Measurements from ENCODE around the gene TCF12.

TCF12 gene

DNA sequence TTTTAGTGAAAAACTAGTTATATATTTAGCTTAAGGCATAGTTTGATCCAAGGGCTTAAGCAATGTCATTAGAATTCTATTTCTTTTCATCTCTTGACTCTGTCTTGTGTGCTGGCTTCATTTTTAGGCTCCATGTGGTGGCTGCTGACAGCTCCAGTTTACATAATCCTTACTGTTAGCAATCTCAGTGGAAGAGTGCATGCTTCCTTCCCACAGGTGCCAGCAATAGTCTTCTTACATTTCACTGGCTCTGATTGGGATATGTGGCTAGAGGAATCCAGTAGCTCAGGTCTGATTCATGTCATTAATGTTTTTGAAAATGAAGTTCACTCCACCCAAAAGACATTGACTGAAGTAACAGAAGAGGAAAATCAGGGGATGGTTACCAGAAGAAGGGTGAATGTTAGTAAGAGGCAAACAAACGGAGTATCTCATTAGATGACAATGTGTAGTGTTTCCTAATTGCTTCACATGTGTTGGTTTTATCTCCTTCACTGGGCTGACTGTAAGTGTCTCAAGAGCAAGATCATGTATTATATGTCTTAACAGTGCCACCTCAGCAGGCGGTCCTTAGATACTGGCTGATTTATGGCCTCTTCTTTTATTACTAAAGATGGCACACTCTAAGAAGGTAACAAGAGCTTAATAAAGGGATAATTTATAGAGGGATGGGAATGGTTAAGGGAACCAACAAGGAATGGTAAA, 25.6 kb upstream of the TCF12 start:
- Mint-ChIP-seq H3K9me3 (no peaks in the 10 kb centered on the region), H3K36me3 (ENCODE audit: low read depth) (no peaks in the 10 kb centered on the region)

DNA sequence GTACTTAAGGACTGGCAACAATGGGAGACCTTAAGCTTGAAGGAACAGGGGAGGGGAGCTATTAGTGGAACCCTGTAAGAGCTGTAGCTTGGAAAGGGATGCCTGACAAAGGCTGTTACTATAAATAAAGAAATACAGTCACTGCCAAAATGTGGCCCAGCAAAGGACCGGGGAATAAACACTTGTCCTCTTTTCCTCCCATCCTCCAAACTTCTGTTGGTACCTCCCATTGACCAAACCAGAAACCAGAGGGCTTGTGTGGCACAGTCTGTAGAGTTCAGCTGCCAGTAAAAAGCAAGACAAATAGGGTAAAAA, 25.1 kb upstream of the TCF12 start:
- Mint-ChIP-seq H3K4me3 (no peak overlapping the region), H3K27me3 (ENCODE audit: low read depth) (peaks cover 6% of the 10 kb centered on the region), H3K36me3 (ENCODE audit: low read depth) (no peaks in the 10 kb centered on the region), H3K27ac (no peak overlapping the region), H3K4me1 (ENCODE audit: low read depth) (peaks cover 6% of the 10 kb centered on the region), H3K9me3 (no peaks in the 10 kb centered on the region)
- no peak for DNase-seq (ENCODE audit: low spot score)

More for the DNA sequence above, 25.6 kb upstream of the TCF12 start:
- Mint-ChIP-seq H3K4me3 (no peak overlapping the region), H3K27me3 (ENCODE audit: low read depth) (peaks cover 6% of the 10 kb centered on the region), H3K4me1 (ENCODE audit: low read depth) (peaks cover 11% of the 10 kb centered on the region), H3K27ac (no peak overlapping the region)
- no peak for DNase-seq (ENCODE audit: low spot score)

DNA sequence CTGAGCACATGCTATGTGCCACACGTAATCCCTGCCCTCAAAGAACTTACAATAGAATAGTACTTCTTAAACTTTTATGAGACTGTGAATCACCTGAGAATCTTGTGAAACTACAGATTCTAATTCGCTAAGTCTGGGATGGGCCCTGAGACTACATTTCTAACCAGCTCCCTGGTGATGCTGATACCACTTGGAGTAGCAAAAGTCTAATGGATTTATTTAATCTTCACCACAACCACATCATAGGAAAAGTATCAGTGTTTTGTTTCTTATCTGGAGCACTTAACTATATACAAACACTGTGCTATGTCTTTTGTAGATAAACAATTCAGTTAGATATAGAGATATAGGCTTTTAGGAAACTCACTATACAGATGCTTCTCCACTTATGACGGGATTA, 23.8 kb upstream of the TCF12 start:
- H3K4me1 Mint-ChIP-seq (ENCODE audit: low read depth) = no peaks in the 10 kb centered on the region
- H3K9me3 Mint-ChIP-seq = no peaks in the 10 kb centered on the region
- no peak for DNase-seq (ENCODE audit: low spot score)
- no peak overlapping the region for H3K27ac Mint-ChIP-seq
- H3K4me3 Mint-ChIP-seq = no peak overlapping the region
- H3K27me3 Mint-ChIP-seq (ENCODE audit: low read depth) = peaks cover 6% of the 10 kb centered on the region
- no peaks in the 10 kb centered on the region for H3K36me3 Mint-ChIP-seq (ENCODE audit: low read depth)

DNA sequence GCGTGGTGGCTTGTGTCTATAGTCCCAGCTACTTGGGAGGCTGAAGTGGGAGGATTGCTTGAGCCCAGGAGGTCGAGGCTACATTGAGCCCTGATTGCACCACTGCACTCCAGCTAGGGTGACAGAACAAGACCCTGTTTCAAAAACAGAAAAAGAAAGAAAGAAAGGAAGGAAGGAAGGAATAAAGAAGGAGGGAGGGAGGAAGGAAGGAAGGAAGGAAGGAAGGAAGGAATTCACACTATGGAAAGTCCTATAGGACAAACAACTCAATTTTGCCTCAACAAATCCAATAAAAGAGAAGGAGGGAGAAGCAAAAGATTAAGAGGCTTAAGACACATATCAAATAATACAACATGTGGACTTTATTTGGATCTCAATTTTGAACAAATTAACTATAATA, 16.5 kb upstream of the TCF12 start:
- no peaks in the 10 kb centered on the region for H3K36me3 Mint-ChIP-seq (ENCODE audit: low read depth)
- H3K4me1 Mint-ChIP-seq (ENCODE audit: low read depth) = peaks cover 1% of the 10 kb centered on the region
- H3K9me3 Mint-ChIP-seq = no peaks in the 10 kb centered on the region
- no peak overlapping the region for H3K4me3 Mint-ChIP-seq
- DNase-seq (ENCODE audit: low spot score) = no peak
- no peak overlapping the region for H3K27ac Mint-ChIP-seq
- H3K27me3 Mint-ChIP-seq (ENCODE audit: low read depth) = peaks cover 7% of the 10 kb centered on the region

DNA sequence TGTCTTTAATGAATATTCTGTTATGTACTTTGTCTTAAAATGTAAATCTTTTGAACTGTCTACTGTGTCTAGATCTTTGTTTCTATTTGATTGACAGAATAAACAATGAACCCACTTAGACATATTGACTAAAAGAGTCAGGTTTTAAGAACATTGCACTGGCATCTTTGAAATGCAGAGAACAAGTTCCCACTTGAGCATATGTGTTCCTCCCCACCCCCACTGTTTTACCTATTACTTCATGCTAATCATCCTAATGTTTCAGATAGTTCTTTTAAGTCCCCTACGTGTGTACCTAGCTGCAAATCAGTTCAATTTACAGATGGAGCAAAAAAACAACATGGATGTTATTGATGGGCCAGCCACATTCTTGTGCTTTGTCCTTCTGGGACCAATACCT, 11.7 kb upstream of the TCF12 start:
- Mint-ChIP-seq H3K4me1 (ENCODE audit: low read depth) (peaks cover 6% of the 10 kb centered on the region), H3K4me3 (no peak overlapping the region)

DNA sequence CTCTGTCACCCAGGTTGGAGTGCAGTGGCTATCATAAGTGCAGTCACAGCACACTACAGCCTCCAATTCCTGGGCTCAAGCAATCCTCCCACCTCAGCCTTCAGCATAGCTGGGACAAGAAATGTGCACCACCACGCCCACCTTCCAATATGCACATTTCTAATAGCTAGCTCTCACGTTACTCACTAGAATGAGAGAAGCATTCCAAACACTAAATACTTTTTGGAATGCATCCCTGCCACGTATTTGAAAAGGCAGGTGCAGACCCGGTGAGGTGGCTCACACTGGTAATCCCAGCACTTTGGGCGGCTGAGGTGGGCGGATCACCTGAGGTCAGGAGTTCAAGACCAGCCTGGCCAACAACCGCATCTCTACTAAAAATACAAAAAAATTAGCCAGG, 7.6 kb upstream of the TCF12 start:
- no peak overlapping the region for H3K27ac Mint-ChIP-seq
- peaks cover 6% of the 10 kb centered on the region for H3K4me1 Mint-ChIP-seq (ENCODE audit: low read depth)
- no peaks in the 10 kb centered on the region for H3K9me3 Mint-ChIP-seq
- DNase-seq (ENCODE audit: low spot score) = no peak
- no peak overlapping the region for H3K4me3 Mint-ChIP-seq
- H3K36me3 Mint-ChIP-seq (ENCODE audit: low read depth) = no peaks in the 10 kb centered on the region
- H3K27me3 Mint-ChIP-seq (ENCODE audit: low read depth) = peaks cover 4% of the 10 kb centered on the region

More for the DNA sequence above, 11.7 kb upstream of the TCF12 start:
- no peak for DNase-seq (ENCODE audit: low spot score)
- Mint-ChIP-seq H3K36me3 (ENCODE audit: low read depth) (no peaks in the 10 kb centered on the region), H3K27me3 (ENCODE audit: low read depth) (peaks cover 5% of the 10 kb centered on the region), H3K27ac (no peak overlapping the region), H3K9me3 (no peaks in the 10 kb centered on the region)

DNA sequence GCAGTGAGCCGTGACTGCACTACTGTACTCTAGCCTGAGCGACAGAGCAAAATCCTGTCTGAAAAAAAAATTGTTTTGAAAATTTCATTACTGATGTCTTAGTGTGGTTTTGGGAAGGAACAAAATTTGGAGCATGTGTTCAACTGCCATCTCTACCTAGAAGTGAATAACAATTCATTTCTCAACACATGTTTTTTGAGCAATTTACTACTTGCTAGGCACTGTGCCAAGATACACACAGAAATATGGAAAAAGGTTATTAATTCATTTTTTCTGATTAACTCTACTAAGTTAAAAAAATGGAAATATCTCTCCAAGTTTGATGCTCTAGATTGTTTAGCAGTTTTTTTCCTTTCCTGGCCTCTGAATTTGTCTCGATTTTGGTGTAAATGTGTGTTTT, 5.2 kb upstream of the TCF12 start:
- DNase-seq (ENCODE audit: low spot score) = no peak
- Mint-ChIP-seq H3K27ac (no peak overlapping the region), H3K9me3 (no peaks in the 10 kb centered on the region), H3K27me3 (ENCODE audit: low read depth) (peaks cover 4% of the 10 kb centered on the region), H3K4me1 (ENCODE audit: low read depth) (peaks cover 8% of the 10 kb centered on the region), H3K4me3 (no peak overlapping the region), H3K36me3 (ENCODE audit: low read depth) (no peaks in the 10 kb centered on the region)

DNA sequence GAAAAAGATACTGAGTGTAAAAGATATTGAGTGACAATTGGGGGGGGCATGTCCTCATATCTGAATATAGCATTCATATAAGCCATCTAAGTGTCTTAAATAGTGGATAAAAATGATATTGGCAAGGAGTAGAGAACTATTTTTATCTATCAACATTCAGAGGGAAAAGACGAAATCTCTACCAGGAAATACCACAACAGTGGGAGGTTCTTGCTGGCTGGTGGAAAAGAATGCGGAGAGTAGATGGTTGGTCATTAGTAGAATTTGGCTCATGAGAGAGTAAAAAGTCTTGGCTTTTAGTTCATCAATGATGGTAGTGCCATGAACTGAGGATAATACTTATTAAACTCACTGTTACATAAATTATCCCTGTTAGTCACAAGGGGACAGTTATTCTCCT, 4.8 kb upstream of the TCF12 start:
- Mint-ChIP-seq H3K36me3 (ENCODE audit: low read depth) (no peaks in the 10 kb centered on the region), H3K27me3 (ENCODE audit: low read depth) (peaks cover 2% of the 10 kb centered on the region), H3K4me3 (no peak overlapping the region), H3K27ac (no peak overlapping the region), H3K9me3 (no peaks in the 10 kb centered on the region), H3K4me1 (ENCODE audit: low read depth) (peaks cover 8% of the 10 kb centered on the region)
- no peak for DNase-seq (ENCODE audit: low spot score)

DNA sequence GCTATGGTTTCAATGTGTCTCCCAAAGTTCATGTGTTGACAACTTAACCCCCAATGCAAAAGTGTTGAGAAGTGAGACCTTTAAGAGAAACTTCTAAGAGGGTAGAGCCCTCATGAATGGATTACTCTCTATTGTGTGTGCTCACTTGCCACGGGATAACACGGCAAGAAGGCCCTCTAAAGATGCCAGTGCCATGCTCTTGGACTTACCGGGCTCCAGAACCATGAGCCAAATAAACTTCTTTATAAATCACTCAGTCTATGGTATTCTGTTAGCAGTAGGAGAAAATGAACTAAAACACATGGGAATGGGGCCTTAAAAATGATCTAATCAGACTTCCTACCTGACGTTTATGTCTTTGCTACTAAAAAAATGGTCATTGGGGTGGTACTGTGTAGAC, 2.6 kb upstream of the TCF12 start:
- no peak for DNase-seq (ENCODE audit: low spot score)
- H3K27ac Mint-ChIP-seq = no peak overlapping the region
- peaks cover 19% of the 10 kb centered on the region for H3K4me1 Mint-ChIP-seq (ENCODE audit: low read depth)
- H3K36me3 Mint-ChIP-seq (ENCODE audit: low read depth) = peaks cover 8% of the 10 kb centered on the region
- H3K27me3 Mint-ChIP-seq (ENCODE audit: low read depth) = peaks cover 2% of the 10 kb centered on the region
- H3K4me3 Mint-ChIP-seq = no peak overlapping the region
- H3K9me3 Mint-ChIP-seq = no peaks in the 10 kb centered on the region

DNA sequence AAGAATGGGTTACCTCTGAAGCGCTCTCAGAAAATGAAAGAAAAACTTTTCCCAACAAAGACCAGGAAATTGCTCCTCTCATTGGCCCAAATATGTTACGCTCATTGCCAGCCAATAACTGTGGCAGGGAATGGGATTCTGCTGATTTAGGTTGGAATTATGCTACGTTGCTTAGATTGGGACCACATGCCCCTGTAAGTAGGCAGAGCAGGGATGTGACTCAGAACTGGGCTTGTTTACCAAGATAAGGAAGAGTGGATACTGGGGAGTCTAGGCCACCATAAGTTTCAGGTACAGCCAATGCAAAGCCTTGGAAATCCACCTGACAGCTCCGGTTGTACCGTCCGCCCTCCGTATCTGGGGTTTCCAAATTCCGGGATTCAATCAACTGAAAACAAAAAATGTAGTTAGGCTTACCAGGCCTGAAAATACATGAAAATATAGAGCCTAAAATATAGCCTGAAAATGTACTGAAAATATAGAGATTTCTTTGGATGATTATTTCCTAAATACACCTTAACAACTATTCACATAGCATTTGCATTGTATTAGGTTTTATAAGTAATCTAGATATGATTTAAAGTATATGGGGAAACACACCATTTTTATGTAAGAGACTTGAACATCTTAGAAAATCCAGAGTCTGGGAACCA, 1.5 kb upstream of the TCF12 start:
- H3K27ac Mint-ChIP-seq = no peak overlapping the region
- peak overlapping the region; percentile 79 for H3K4me3 Mint-ChIP-seq
- H3K36me3 Mint-ChIP-seq (ENCODE audit: low read depth) = peaks cover 9% of the 10 kb centered on the region
- no peak for DNase-seq (ENCODE audit: low spot score)
- peaks cover 2% of the 10 kb centered on the region for H3K27me3 Mint-ChIP-seq (ENCODE audit: low read depth)
- no peaks in the 10 kb centered on the region for H3K9me3 Mint-ChIP-seq
- H3K4me1 Mint-ChIP-seq (ENCODE audit: low read depth) = peaks cover 20% of the 10 kb centered on the region

DNA sequence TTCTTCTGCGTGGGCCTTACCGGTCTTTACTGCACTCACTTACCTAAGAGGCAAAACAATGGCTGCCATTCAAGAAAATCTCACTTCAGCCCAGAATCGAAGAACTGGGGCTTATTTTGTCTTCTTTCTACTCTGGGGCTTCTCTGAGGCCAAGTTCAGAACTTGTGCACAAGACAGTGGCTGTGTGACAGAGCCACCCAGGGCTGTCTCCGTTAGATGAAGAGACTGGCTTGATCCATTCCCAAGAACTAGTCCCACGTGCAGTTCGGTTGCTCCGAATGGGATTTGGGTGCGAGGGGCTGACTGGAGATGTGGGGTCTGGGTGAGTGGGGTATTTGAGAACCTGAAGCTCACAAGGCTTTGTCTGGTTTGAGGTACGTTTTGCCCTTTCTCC, 795 bp upstream of the TCF12 start:
- DNase-seq (ENCODE audit: low spot score) = no peak
- H3K27ac Mint-ChIP-seq = peak overlapping the region; percentile 26
- peaks cover 20% of the 10 kb centered on the region for H3K4me1 Mint-ChIP-seq (ENCODE audit: low read depth)
- peak overlapping the region; percentile 79 for H3K4me3 Mint-ChIP-seq
- no peaks in the 10 kb centered on the region for H3K27me3 Mint-ChIP-seq (ENCODE audit: low read depth)
- H3K36me3 Mint-ChIP-seq (ENCODE audit: low read depth) = peaks cover 13% of the 10 kb centered on the region
- no peaks in the 10 kb centered on the region for H3K9me3 Mint-ChIP-seq

DNA sequence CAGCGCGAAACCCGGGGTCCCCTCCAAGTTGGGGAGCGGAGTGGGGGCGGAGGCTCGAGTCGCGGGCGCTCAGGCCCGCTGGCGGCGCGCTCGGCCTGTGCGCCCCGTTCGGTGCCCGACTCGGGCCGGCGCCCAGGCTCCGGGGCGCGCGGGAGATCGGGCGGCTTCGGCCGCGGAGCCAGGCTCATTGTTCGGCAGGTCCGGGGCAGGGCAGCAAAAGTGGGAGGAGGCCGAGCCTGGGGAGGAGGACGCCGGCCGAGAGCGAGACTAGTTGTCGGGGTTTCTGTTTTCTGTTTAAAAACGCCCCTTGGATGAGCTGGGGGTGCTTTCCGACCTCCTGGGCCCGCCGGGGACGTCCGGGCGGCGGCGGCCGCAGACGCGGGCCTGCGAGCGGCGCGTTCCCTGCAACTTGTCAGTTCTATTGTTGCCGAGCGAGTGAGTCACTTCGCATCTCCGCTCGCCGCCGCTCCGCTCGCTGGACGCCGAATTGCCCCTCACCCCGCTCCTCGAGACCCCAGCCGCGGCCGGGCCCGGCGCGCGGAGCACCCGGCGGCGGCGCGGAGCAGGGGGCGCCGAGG, 676 bp downstream of the TCF12 start:
- Mint-ChIP-seq H3K4me1 (ENCODE audit: low read depth) (peaks cover 30% of the 10 kb centered on the region), H3K9me3 (no peaks in the 10 kb centered on the region), H3K27me3 (ENCODE audit: low read depth) (no peaks in the 10 kb centered on the region), H3K27ac (no peak overlapping the region), H3K4me3 (peak overlapping the region; percentile 66), H3K36me3 (ENCODE audit: low read depth) (peaks cover 24% of the 10 kb centered on the region)
- DNase-seq (ENCODE audit: low spot score) = peak; percentile 59

DNA sequence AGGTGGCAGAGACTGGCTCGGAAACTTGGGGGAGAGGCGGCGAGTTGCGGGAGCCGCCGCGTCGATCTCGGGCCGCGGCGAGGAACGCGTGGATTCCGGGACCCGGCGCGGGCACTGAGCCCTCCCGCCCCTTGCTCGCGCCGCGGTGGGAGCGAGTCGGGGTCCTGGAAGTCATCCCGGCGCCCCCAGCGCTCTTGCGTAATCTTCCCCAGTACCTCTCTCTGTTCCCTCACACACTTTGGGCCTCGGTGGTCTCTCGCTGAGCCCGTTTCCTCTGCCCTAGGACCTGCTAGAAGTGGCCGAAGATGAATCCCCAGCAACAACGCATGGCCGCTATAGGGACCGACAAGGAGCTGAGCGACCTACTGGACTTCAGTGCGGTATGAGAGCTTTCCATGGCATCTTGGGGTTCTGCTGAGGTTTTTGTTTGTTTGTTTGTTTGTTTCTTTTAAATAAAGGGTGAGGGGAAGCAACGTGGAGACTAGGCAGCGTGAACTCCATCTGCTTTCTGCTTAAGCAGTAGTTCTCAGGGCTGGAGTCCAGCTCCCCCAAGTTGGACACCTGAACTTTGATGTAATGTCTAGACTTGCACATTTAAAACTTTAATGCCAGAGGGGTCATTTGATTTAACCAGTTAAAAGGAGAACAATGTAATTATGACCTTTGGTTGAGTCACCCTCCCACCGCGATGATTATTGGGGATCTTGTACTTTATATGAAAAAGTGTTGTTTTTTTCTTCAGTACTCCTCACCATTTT, 1.3 kb downstream of the TCF12 start:
- Mint-ChIP-seq H3K4me1 (ENCODE audit: low read depth) (peaks cover 30% of the 10 kb centered on the region), H3K9me3 (no peaks in the 10 kb centered on the region), H3K4me3 (peak overlapping the region; percentile 88), H3K36me3 (ENCODE audit: low read depth) (peaks cover 30% of the 10 kb centered on the region), H3K27me3 (ENCODE audit: low read depth) (no peaks in the 10 kb centered on the region), H3K27ac (peak overlapping the region; percentile 87)
- peak; percentile 10 for DNase-seq (ENCODE audit: low spot score)

DNA sequence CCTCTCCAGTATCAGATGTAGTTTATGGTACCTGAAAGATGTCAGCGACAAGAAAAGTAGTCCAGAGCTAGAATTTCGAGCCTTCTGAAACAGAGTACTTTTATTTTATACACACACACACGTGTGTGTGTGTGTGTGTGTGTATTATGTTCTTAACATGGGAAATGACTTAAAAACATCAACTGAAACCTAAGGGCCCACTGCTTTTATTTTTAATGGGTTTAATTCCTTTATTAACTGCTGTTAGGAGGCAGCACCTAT, 1.9 kb downstream of the TCF12 start:
- no peaks in the 10 kb centered on the region for H3K27me3 Mint-ChIP-seq (ENCODE audit: low read depth)
- peaks cover 30% of the 10 kb centered on the region for H3K4me1 Mint-ChIP-seq (ENCODE audit: low read depth)
- peak overlapping the region; percentile 88 for H3K4me3 Mint-ChIP-seq
- peaks cover 30% of the 10 kb centered on the region for H3K36me3 Mint-ChIP-seq (ENCODE audit: low read depth)
- H3K27ac Mint-ChIP-seq = peak overlapping the region; percentile 87
- DNase-seq (ENCODE audit: low spot score) = no peak
- no peaks in the 10 kb centered on the region for H3K9me3 Mint-ChIP-seq

All from T-helper 2 cell treated with Interferon-gamma antibody and Interleukin-4, amounts not matched to agents 5 μg/mL and 100 μg/mL, for 36 hours (primary cell).